Measurements from ENCODE around the gene FAM117A. TPM values are rescaled to one million over a fixed set of nuclear protein-coding genes. Genes with fewer than 3 reads are reported as not detected.

The FAM117A gene
- total and polyA plus RNA-seq, 4 experiments from 2014 or later, result 61.2 to 102 (median 84.2) TPM

GRCh38 chr17:49731435-49731831, 32.5 kb downstream of the FAM117A start:
- H3K27me3 ChIP-seq (ENCODE audit: insufficient read depth, low read length), result no peaks in the 10 kb centered on the region
- Mint-ChIP-seq H3K27ac (peak overlapping the region in 6 of 7 donors; percentile 2 to 92 (median 78)), H3K36me3 (peaks cover 44 to 60% of the 10 kb centered on the region in 2 donors), H3K4me1 (peaks cover 44 to 72% (median 53%) of the 10 kb centered on the region in 4 donors), H3K27me3 (no peaks in the 10 kb centered on the region), H3K9me3 (no peaks in the 10 kb centered on the region), H3K4me3 (no peak overlapping the region)
- POLR2A ChIA-PET (ENCODE audit: partially characterized antibody), result interaction anchor here (0.7 to 2.8 kb wide), 7 partner anchors 8 to 162 kb away, joined by 3 to 17 read pairs (median 4); partner anchors contain the start of genes FAM117A and SLC35B1
- no peak for DNase-seq
- intact Hi-C loops (cut with micrococcal nuclease), result no loop called here
- H3K4me3 ChIP-seq (ENCODE audit: low read length in 2 of 2), result no peak overlapping the region
- no peaks in the 10 kb centered on the region for H3K9me3 ChIP-seq (ENCODE audit: control insufficient read depth in 1 of 2, low read length in 2 of 2)
- CTCF ChIA-PET (ENCODE audit: partially characterized antibody), result interaction anchor here (1.2 to 2.7 kb wide), 4 partner anchors 16 to 129 kb away, joined by 4 to 10 read pairs (median 5); partner anchors contain the start of gene SLC35B1
- peaks cover 73% of the 10 kb centered on the region for H3K4me1 ChIP-seq (ENCODE audit: insufficient read depth, low read length)
- H3K27ac ChIP-seq (ENCODE audit: low read depth, low read length), result no peak overlapping the region
- peaks cover 51% of the 10 kb centered on the region for H3K36me3 ChIP-seq (ENCODE audit: insufficient read depth, low read length)

- Histone ChIP-seq H3K9me3 (ENCODE audit: control insufficient read depth in 1 of 2, low read length in 2 of 2) (no peaks in the 10 kb centered on the region), H3K4me1 (ENCODE audit: insufficient read depth, low read length) (peaks cover 68% of the 10 kb centered on the region), H3K27me3 (ENCODE audit: insufficient read depth, low read length) (no peaks in the 10 kb centered on the region), H3K27ac (ENCODE audit: low read depth, low read length) (no peak overlapping the region), H3K4me3 (ENCODE audit: low read length in 2 of 2) (no peak overlapping the region), H3K36me3 (ENCODE audit: insufficient read depth, low read length) (peaks cover 54% of the 10 kb centered on the region)
- CTCF ChIA-PET (ENCODE audit: partially characterized antibody), result interaction anchor here (1.2 to 2.7 kb wide), 4 partner anchors 15 to 129 kb away, joined by 4 to 10 read pairs (median 5); partner anchors contain the start of gene SLC35B1
- DNase-seq, result no peak
- H3K4me3 Mint-ChIP-seq, result no peak overlapping the region
- peaks cover 42 to 68% (median 50%) of the 10 kb centered on the region in 4 donors for H3K4me1 Mint-ChIP-seq
- no peaks in the 10 kb centered on the region for H3K27me3 Mint-ChIP-seq
- no peaks in the 10 kb centered on the region for H3K9me3 Mint-ChIP-seq
- POLR2A ChIA-PET (ENCODE audit: partially characterized antibody), result interaction anchor here (0.7 to 4.8 kb wide), 6 partner anchors 8 to 161 kb away, joined by 3 to 38 read pairs (median 6); partner anchors contain the start of genes FAM117A and SLC35B1
- peak overlapping the region; percentile 2 to 92 (median 75) for H3K27ac Mint-ChIP-seq
- H3K36me3 Mint-ChIP-seq, result peaks cover 43 to 62% of the 10 kb centered on the region in 2 donors
- intact Hi-C loops (cut with micrococcal nuclease), result no loop called here
Measured at GRCh38 chr17:49730785-49731434, 33.0 kb downstream of the FAM117A start.

GRCh38 chr17:49730078-49730784, 33.7 kb downstream of the FAM117A start:
- intact Hi-C loops (cut with micrococcal nuclease), result no loop called here
- POLR2A ChIA-PET (ENCODE audit: partially characterized antibody), result interaction anchor here (0.8 to 4.8 kb wide), 5 partner anchors 9 to 68 kb away, joined by 3 to 38 read pairs (median 7); partner anchors contain the start of genes FAM117A and SLC35B1
- DNase-seq, result no peak
- H3K4me1 ChIP-seq (ENCODE audit: insufficient read depth, low read length), result peaks cover 61% of the 10 kb centered on the region
- H3K27ac ChIP-seq (ENCODE audit: low read depth, low read length), result no peak overlapping the region
- H3K4me3 ChIP-seq (ENCODE audit: low read length in 2 of 2), result no peak overlapping the region
- Mint-ChIP-seq H3K27me3 (no peaks in the 10 kb centered on the region), H3K4me3 (no peak overlapping the region), H3K9me3 (peaks cover 0 to 2% (median 0%) of the 10 kb centered on the region in 8 donors), H3K36me3 (peaks cover 49 to 69% of the 10 kb centered on the region in 2 donors), H3K4me1 (peaks cover 41 to 68% (median 49%) of the 10 kb centered on the region in 4 donors), H3K27ac (peak overlapping the region; percentile 54 to 84 (median 59))
- H3K9me3 ChIP-seq (ENCODE audit: control insufficient read depth in 1 of 2, low read length in 2 of 2), result no peaks in the 10 kb centered on the region
- CTCF ChIA-PET (ENCODE audit: partially characterized antibody), result interaction anchor here (1.1 to 2.7 kb wide), 3 partner anchors 16 to 21 kb away, joined by 4 to 10 read pairs (median 10); partner anchors contain the start of gene SLC35B1
- H3K36me3 ChIP-seq (ENCODE audit: insufficient read depth, low read length), result peaks cover 59% of the 10 kb centered on the region
- no peaks in the 10 kb centered on the region for H3K27me3 ChIP-seq (ENCODE audit: insufficient read depth, low read length)

- no peaks in the 10 kb centered on the region for H3K9me3 ChIP-seq (ENCODE audit: control insufficient read depth in 1 of 2, low read length in 2 of 2)
- intact Hi-C loops (cut with micrococcal nuclease), result no loop called here
- no peaks in the 10 kb centered on the region for H3K27me3 ChIP-seq (ENCODE audit: insufficient read depth, low read length)
- H3K27ac ChIP-seq (ENCODE audit: low read depth, low read length), result no peak overlapping the region
- Mint-ChIP-seq H3K4me3 (peak overlapping the region in 3 of 8 donors; percentile 4 to 36 (median 34)), H3K27ac (peak overlapping the region; percentile 53 to 83 (median 72)), H3K9me3 (peaks cover 0 to 2% (median 0%) of the 10 kb centered on the region in 8 donors), H3K4me1 (peaks cover 42 to 71% (median 51%) of the 10 kb centered on the region in 4 donors), H3K36me3 (peaks cover 51 to 71% of the 10 kb centered on the region in 2 donors), H3K27me3 (no peaks in the 10 kb centered on the region)
- H3K36me3 ChIP-seq (ENCODE audit: insufficient read depth, low read length), result peaks cover 63% of the 10 kb centered on the region
- ChIA-PET POLR2A (ENCODE audit: partially characterized antibody) (interaction anchor here (1.4 to 4.8 kb wide), 3 partner anchors 10 to 34 kb away, joined by 7 to 38 read pairs (median 17); partner anchors contain the start of gene FAM117A), CTCF (ENCODE audit: partially characterized antibody) (interaction anchor here (1.1 to 2.7 kb wide), 2 partner anchors 15 to 20 kb away, joined by 4 to 10 read pairs; no protein-coding TSS in a partner anchor)
- H3K4me1 ChIP-seq (ENCODE audit: insufficient read depth, low read length), result peaks cover 60% of the 10 kb centered on the region
- no peak overlapping the region for H3K4me3 ChIP-seq (ENCODE audit: low read length in 2 of 2)
- no peak for DNase-seq
Measured at GRCh38 chr17:49729069-49729468, 34.9 kb downstream of the FAM117A start.

GRCh38 chr17:49728425-49728824, 35.5 kb downstream of the FAM117A start:
- CTCF ChIA-PET (ENCODE audit: partially characterized antibody), result interaction anchor here (2.7 kb wide), 1 partner anchor 20 kb away, joined by 10 read pairs; no protein-coding TSS in a partner anchor
- peak overlapping the region in 2 of 8 donors; percentile 34 to 53 for H3K4me3 Mint-ChIP-seq
- Histone ChIP-seq H3K36me3 (ENCODE audit: insufficient read depth, low read length) (peaks cover 63% of the 10 kb centered on the region), H3K4me1 (ENCODE audit: insufficient read depth, low read length) (peaks cover 59% of the 10 kb centered on the region), H3K9me3 (ENCODE audit: control insufficient read depth in 1 of 2, low read length in 2 of 2) (no peaks in the 10 kb centered on the region), H3K27me3 (ENCODE audit: insufficient read depth, low read length) (no peaks in the 10 kb centered on the region), H3K4me3 (ENCODE audit: low read length in 2 of 2) (no peak overlapping the region), H3K27ac (ENCODE audit: low read depth, low read length) (no peak overlapping the region)
- no peaks in the 10 kb centered on the region for H3K27me3 Mint-ChIP-seq
- H3K9me3 Mint-ChIP-seq, result peaks cover 0 to 2% (median 0%) of the 10 kb centered on the region in 8 donors
- peaks cover 51 to 77% of the 10 kb centered on the region in 2 donors for H3K36me3 Mint-ChIP-seq
- peak overlapping the region in 6 of 7 donors; percentile 53 to 83 (median 73) for H3K27ac Mint-ChIP-seq
- peaks cover 44 to 78% (median 55%) of the 10 kb centered on the region in 4 donors for H3K4me1 Mint-ChIP-seq
- intact Hi-C loops (cut with micrococcal nuclease), result no loop called here
- POLR2A ChIA-PET (ENCODE audit: partially characterized antibody), result interaction anchor here (0.9 to 4.8 kb wide), 3 partner anchors 11 to 35 kb away, joined by 4 to 38 read pairs (median 10); partner anchors contain the start of gene FAM117A
- no peak for DNase-seq

- intact Hi-C loops (cut with micrococcal nuclease), result no loop called here
- H3K36me3 ChIP-seq (ENCODE audit: insufficient read depth, low read length), result peaks cover 67% of the 10 kb centered on the region
- H3K4me3 ChIP-seq (ENCODE audit: low read length in 2 of 2), result no peak overlapping the region
- Mint-ChIP-seq H3K36me3 (peaks cover 46 to 73% of the 10 kb centered on the region in 2 donors), H3K27ac (peak overlapping the region; percentile 23 to 77 (median 61)), H3K27me3 (no peaks in the 10 kb centered on the region), H3K4me1 (peaks cover 36 to 73% (median 48%) of the 10 kb centered on the region in 4 donors), H3K4me3 (no peak overlapping the region), H3K9me3 (peaks cover 0 to 2% (median 0%) of the 10 kb centered on the region in 8 donors)
- no peaks in the 10 kb centered on the region for H3K27me3 ChIP-seq (ENCODE audit: insufficient read depth, low read length)
- H3K4me1 ChIP-seq (ENCODE audit: insufficient read depth, low read length), result peaks cover 51% of the 10 kb centered on the region
- DNase-seq, result no peak
- ChIA-PET CTCF (ENCODE audit: partially characterized antibody) (interaction anchor here (0.9 to 2.7 kb wide), 4 partner anchors 12 to 32 kb away, joined by 3 to 10 read pairs (median 4); no protein-coding TSS in a partner anchor), POLR2A (ENCODE audit: partially characterized antibody) (interaction anchor here (0.9 to 4.8 kb wide), 6 partner anchors 11 to 36 kb away, joined by 3 to 38 read pairs (median 8); partner anchors contain the start of genes FAM117A and SLC35B1)
- no peaks in the 10 kb centered on the region for H3K9me3 ChIP-seq (ENCODE audit: control insufficient read depth in 1 of 2, low read length in 2 of 2)
- no peak overlapping the region for H3K27ac ChIP-seq (ENCODE audit: low read depth, low read length)
Measured at GRCh38 chr17:49727380-49727779, 36.6 kb downstream of the FAM117A start.
